ENCODE results near the gene HMX3. TPM values are rescaled to one million over a fixed set of nuclear protein-coding genes. Genes with fewer than 3 reads are reported as not detected.
A peak's percentile ranks its signal among the peaks of the same experiment; 100 is the strongest.

HMX3 gene
- total RNA-seq, 1 experiment from 2014 or later: not detected

- no peaks in the 10 kb centered on the region for H3K36me3 ChIP-seq (ENCODE audit: insufficient read depth, low read length)
- H3K4me1 ChIP-seq (ENCODE audit: low read length): no peaks in the 10 kb centered on the region
- no peaks in the 10 kb centered on the region for H3K9me2 ChIP-seq (replicated peaks; ENCODE audit: insufficient read depth, low read length)
- no peaks in the 10 kb centered on the region for H3K27me3 ChIP-seq (ENCODE audit: low read length)
- no peaks in the 10 kb centered on the region for H3K9me3 ChIP-seq (ENCODE audit: low read length)
- no peaks in the 10 kb centered on the region for H3K79me2 ChIP-seq (ENCODE audit: low read length)
- H3K4me3 ChIP-seq (ENCODE audit: low read length): no peak overlapping the region
- no peak overlapping the region for H3K4me2 ChIP-seq (ENCODE audit: low read depth, low read length, poor library complexity, severe bottlenecking)
- no peak overlapping the region for H3K9ac ChIP-seq (ENCODE audit: low read length)
- no peak overlapping the region for H2AFZ ChIP-seq (ENCODE audit: low read length)
- DNase-seq: peak; percentile 69
- no peaks in the 10 kb centered on the region for H4K20me1 ChIP-seq (ENCODE audit: insufficient read depth, low read depth, low read length)
- H3K27ac ChIP-seq (ENCODE audit: low read length): no peak overlapping the region
These were observed 35.6 kb upstream of the HMX3 start for GRCh38 chr10:123100030-123100762.

- no peak overlapping the region for H2AFZ ChIP-seq (ENCODE audit: low read length)
- no peaks in the 10 kb centered on the region for H3K9me2 ChIP-seq (replicated peaks; ENCODE audit: insufficient read depth, low read length)
- H4K20me1 ChIP-seq (ENCODE audit: insufficient read depth, low read depth, low read length): no peaks in the 10 kb centered on the region
- no peaks in the 10 kb centered on the region for H3K27me3 ChIP-seq (ENCODE audit: low read length)
- H3K4me2 ChIP-seq (ENCODE audit: low read depth, low read length, poor library complexity, severe bottlenecking): no peak overlapping the region
- no peak overlapping the region for H3K9ac ChIP-seq (ENCODE audit: low read length)
- no peaks in the 10 kb centered on the region for H3K9me3 ChIP-seq (ENCODE audit: low read length)
- no peak overlapping the region for H3K4me3 ChIP-seq (ENCODE audit: low read length)
- H3K36me3 ChIP-seq (ENCODE audit: insufficient read depth, low read length): no peaks in the 10 kb centered on the region
- H3K27ac ChIP-seq (ENCODE audit: low read length): no peak overlapping the region
- DNase-seq: no peak
- no peaks in the 10 kb centered on the region for H3K4me1 ChIP-seq (ENCODE audit: low read length)
- no peaks in the 10 kb centered on the region for H3K79me2 ChIP-seq (ENCODE audit: low read length)
These were observed 33.9 kb upstream of the HMX3 start for GRCh38 chr10:123101872-123102271.

GRCh38 chr10:123102673-123103072 lies 33.1 kb upstream of the HMX3 start:
- no peaks in the 10 kb centered on the region for H3K27me3 ChIP-seq (ENCODE audit: low read length)
- no peak overlapping the region for H3K4me2 ChIP-seq (ENCODE audit: low read depth, low read length, poor library complexity, severe bottlenecking)
- H3K9ac ChIP-seq (ENCODE audit: low read length): no peak overlapping the region
- H3K36me3 ChIP-seq (ENCODE audit: insufficient read depth, low read length): no peaks in the 10 kb centered on the region
- no peak overlapping the region for H3K27ac ChIP-seq (ENCODE audit: low read length)
- H4K20me1 ChIP-seq (ENCODE audit: insufficient read depth, low read depth, low read length): no peaks in the 10 kb centered on the region
- H3K4me1 ChIP-seq (ENCODE audit: low read length): no peaks in the 10 kb centered on the region
- no peak overlapping the region for H2AFZ ChIP-seq (ENCODE audit: low read length)
- H3K9me2 ChIP-seq (replicated peaks; ENCODE audit: insufficient read depth, low read length): no peaks in the 10 kb centered on the region
- no peak for DNase-seq
- no peaks in the 10 kb centered on the region for H3K79me2 ChIP-seq (ENCODE audit: low read length)
- H3K4me3 ChIP-seq (ENCODE audit: low read length): no peak overlapping the region
- H3K9me3 ChIP-seq (ENCODE audit: low read length): no peaks in the 10 kb centered on the region

GRCh38 chr10:123103944-123104343 lies 31.8 kb upstream of the HMX3 start:
- Histone ChIP-seq H3K27ac (ENCODE audit: low read length) (no peak overlapping the region), H3K4me2 (ENCODE audit: low read depth, low read length, poor library complexity, severe bottlenecking) (no peak overlapping the region), H3K79me2 (ENCODE audit: low read length) (no peaks in the 10 kb centered on the region), H3K9me2 (replicated peaks; ENCODE audit: insufficient read depth, low read length) (no peaks in the 10 kb centered on the region), H2AFZ (ENCODE audit: low read length) (no peak overlapping the region), H3K4me1 (ENCODE audit: low read length) (no peaks in the 10 kb centered on the region), H3K4me3 (ENCODE audit: low read length) (no peak overlapping the region), H3K36me3 (ENCODE audit: insufficient read depth, low read length) (no peaks in the 10 kb centered on the region), H3K27me3 (ENCODE audit: low read length) (no peaks in the 10 kb centered on the region), H3K9me3 (ENCODE audit: low read length) (no peaks in the 10 kb centered on the region), H3K9ac (ENCODE audit: low read length) (no peak overlapping the region), H4K20me1 (ENCODE audit: insufficient read depth, low read depth, low read length) (no peaks in the 10 kb centered on the region)
- no peak for DNase-seq

GRCh38 chr10:123109466-123109865 lies 26.3 kb upstream of the HMX3 start:
- Histone ChIP-seq H3K27ac (ENCODE audit: low read length) (no peak overlapping the region), H3K4me2 (ENCODE audit: low read depth, low read length, poor library complexity, severe bottlenecking) (no peak overlapping the region), H4K20me1 (ENCODE audit: insufficient read depth, low read depth, low read length) (no peaks in the 10 kb centered on the region), H3K36me3 (ENCODE audit: insufficient read depth, low read length) (no peaks in the 10 kb centered on the region), H3K4me1 (ENCODE audit: low read length) (no peaks in the 10 kb centered on the region), H3K9me3 (ENCODE audit: low read length) (no peaks in the 10 kb centered on the region), H3K27me3 (ENCODE audit: low read length) (no peaks in the 10 kb centered on the region), H3K4me3 (ENCODE audit: low read length) (no peak overlapping the region), H3K9ac (ENCODE audit: low read length) (no peak overlapping the region), H3K9me2 (replicated peaks; ENCODE audit: insufficient read depth, low read length) (no peaks in the 10 kb centered on the region), H2AFZ (ENCODE audit: low read length) (no peak overlapping the region), H3K79me2 (ENCODE audit: low read length) (no peaks in the 10 kb centered on the region)
- no peak for DNase-seq

GRCh38 chr10:123117644-123118417 lies 17.9 kb upstream of the HMX3 start:
- Histone ChIP-seq H4K20me1 (ENCODE audit: insufficient read depth, low read depth, low read length) (no peaks in the 10 kb centered on the region; the same call in 1 of the 2 replicates), H2AFZ (ENCODE audit: low read length) (no peak overlapping the region), H3K27me3 (ENCODE audit: low read length) (no peaks in the 10 kb centered on the region)

GRCh38 chr10:123119081-123119480 lies 16.7 kb upstream of the HMX3 start:
- Histone ChIP-seq H3K27me3 (ENCODE audit: low read length) (no peaks in the 10 kb centered on the region), H2AFZ (ENCODE audit: low read length) (no peak overlapping the region), H3K4me2 (ENCODE audit: low read depth, low read length, poor library complexity, severe bottlenecking) (no peak overlapping the region), H3K4me1 (ENCODE audit: low read length) (no peaks in the 10 kb centered on the region), H3K27ac (ENCODE audit: low read length) (no peak overlapping the region), H3K9me2 (replicated peaks; ENCODE audit: insufficient read depth, low read length) (no peaks in the 10 kb centered on the region), H3K9ac (ENCODE audit: low read length) (no peak overlapping the region), H4K20me1 (ENCODE audit: insufficient read depth, low read depth, low read length) (no peaks in the 10 kb centered on the region; the same call in 1 of the 2 replicates), H3K36me3 (ENCODE audit: insufficient read depth, low read length) (no peaks in the 10 kb centered on the region), H3K9me3 (ENCODE audit: low read length) (no peaks in the 10 kb centered on the region), H3K79me2 (ENCODE audit: low read length) (no peaks in the 10 kb centered on the region), H3K4me3 (ENCODE audit: low read length) (no peak overlapping the region)
- DNase-seq: no peak

More at GRCh38 chr10:123117644-123118417, 17.9 kb upstream of the HMX3 start:
- no peak overlapping the region for H3K4me3 ChIP-seq (ENCODE audit: low read length)
- H3K4me2 ChIP-seq (ENCODE audit: low read depth, low read length, poor library complexity, severe bottlenecking): no peak overlapping the region
- DNase-seq: no peak
- no peak overlapping the region for H3K9ac ChIP-seq (ENCODE audit: low read length)
- no peaks in the 10 kb centered on the region for H3K4me1 ChIP-seq (ENCODE audit: low read length)
- no peaks in the 10 kb centered on the region for H3K9me3 ChIP-seq (ENCODE audit: low read length)
- H3K9me2 ChIP-seq (replicated peaks; ENCODE audit: insufficient read depth, low read length): no peaks in the 10 kb centered on the region
- H3K36me3 ChIP-seq (ENCODE audit: insufficient read depth, low read length): no peaks in the 10 kb centered on the region
- no peak overlapping the region for H3K27ac ChIP-seq (ENCODE audit: low read length)
- no peaks in the 10 kb centered on the region for H3K79me2 ChIP-seq (ENCODE audit: low read length)

- Histone ChIP-seq H3K27ac (ENCODE audit: low read length) (no peak overlapping the region), H4K20me1 (ENCODE audit: insufficient read depth, low read depth, low read length) (no peaks in the 10 kb centered on the region), H3K9me3 (ENCODE audit: low read length) (no peaks in the 10 kb centered on the region), H3K4me3 (ENCODE audit: low read length) (no peak overlapping the region), H3K36me3 (ENCODE audit: insufficient read depth, low read length) (no peaks in the 10 kb centered on the region), H3K9me2 (replicated peaks; ENCODE audit: insufficient read depth, low read length) (no peaks in the 10 kb centered on the region), H3K9ac (ENCODE audit: low read length) (no peak overlapping the region), H3K4me1 (ENCODE audit: low read length) (no peaks in the 10 kb centered on the region), H3K4me2 (ENCODE audit: low read depth, low read length, poor library complexity, severe bottlenecking) (no peak overlapping the region), H3K27me3 (ENCODE audit: low read length) (no peaks in the 10 kb centered on the region), H2AFZ (ENCODE audit: low read length) (no peak overlapping the region), H3K79me2 (ENCODE audit: low read length) (no peaks in the 10 kb centered on the region)
- DNase-seq: no peak
These were observed 9.5 kb upstream of the HMX3 start for GRCh38 chr10:123126246-123126645.
